Measurements from ENCODE around the gene NPL. TPM values are rescaled to one million over a fixed set of nuclear protein-coding genes. Genes with fewer than 3 reads are reported as not detected.

NPL gene
- total and polyA plus RNA-seq, 2 donors (not counting 3 experiments of a cell fraction or from before 2014, with no cell fraction given) = 0.14 to 0.75 TPM

DNA sequence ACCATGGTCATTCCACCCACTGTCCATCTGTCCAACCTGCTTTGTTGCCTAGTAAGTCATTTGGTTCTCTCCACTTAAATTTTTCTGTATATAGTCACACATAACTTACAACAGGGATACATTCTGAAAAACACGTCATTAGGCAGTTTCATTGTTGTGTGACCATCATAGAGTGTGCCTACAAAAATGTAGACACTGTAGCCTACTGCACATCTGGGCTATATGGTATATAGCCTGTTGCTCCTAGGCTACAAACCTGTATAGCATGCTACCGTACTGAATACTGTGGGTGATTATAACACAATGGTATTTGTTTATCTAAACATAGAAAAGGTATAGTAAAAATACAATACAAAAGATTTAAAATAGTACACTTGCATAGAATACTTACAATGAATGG lies 10.0 kb upstream of the NPL start:
- no peaks in the 10 kb centered on the region for H3K36me3 ChIP-seq (ENCODE audit: control insufficient read depth in 2 of 2, extremely low read depth in 1 of 2, insufficient read depth in 2 of 2, low read length in 2 of 2)
- H3K4me1 ChIP-seq (ENCODE audit: control insufficient read depth, extremely low read depth, insufficient read depth, low read length) = no peaks in the 10 kb centered on the region
- H4K20me1 ChIP-seq (replicated peaks; ENCODE audit: control insufficient read depth, extremely low read depth, insufficient read depth, low read length) = no peaks in the 10 kb centered on the region
- H2AFZ ChIP-seq (ENCODE audit: low read depth, low read length) = no peak overlapping the region
- DNase-seq (ENCODE audit: low read depth, low spot score) = no peak
- no peaks in the 10 kb centered on the region for H3K79me2 ChIP-seq (ENCODE audit: control insufficient read depth, insufficient read depth, low read length)
- H3K9me3 ChIP-seq (replicated peaks; ENCODE audit: control insufficient read depth, insufficient read depth, low read length) = no peaks in the 10 kb centered on the region
- H3K4me3 ChIP-seq (replicated peaks in 1 of 3; ENCODE audit: insufficient read depth in 1 of 3, low read depth in 1 of 3, low read length in 3 of 3) = no peak overlapping the region
- no TSS peak for BruUV-seq (replicated peaks)
- no peak overlapping the region for H3K27ac ChIP-seq (ENCODE audit: insufficient read depth, low read depth, low read length)
- H3K9me1 ChIP-seq (replicated peaks; ENCODE audit: control insufficient read depth, extremely low read depth, insufficient read depth, low read length) = no peaks in the 10 kb centered on the region
- peaks cover 6 to 16% of the 10 kb centered on the region in 2 experiments for H3K27me3 ChIP-seq (ENCODE audit: control insufficient read depth in 2 of 2, insufficient read depth in 2 of 2, low read length in 2 of 2)
- no peak overlapping the region for H3K9ac ChIP-seq (replicated peaks; ENCODE audit: extremely low read depth, insufficient read depth, low read length)
- dilution Hi-C loops (cut with MboI; ENCODE audit: extremely low pct_ligation_motif_present, low sequenced_read_pairs) = no loop called here
- no peak for FAIRE-seq
- TF ChIP-seq MYC (IDR thresholded peaks at IDR 0.05; ENCODE audit: low read depth, low read length) = no peak
- TF ChIP-seq, protein P1, sequence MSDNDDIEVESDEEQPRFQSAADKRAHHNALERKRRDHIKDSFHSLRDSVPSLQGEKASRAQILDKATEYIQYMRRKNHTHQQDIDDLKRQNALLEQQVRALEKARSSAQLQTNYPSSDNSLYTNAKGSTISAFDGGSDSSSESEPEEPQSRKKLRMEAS (IDR thresholded peaks at IDR 0.05; ENCODE audit: insufficient read depth, insufficient read length) = no peak
- TF ChIP-seq, protein P2, sequence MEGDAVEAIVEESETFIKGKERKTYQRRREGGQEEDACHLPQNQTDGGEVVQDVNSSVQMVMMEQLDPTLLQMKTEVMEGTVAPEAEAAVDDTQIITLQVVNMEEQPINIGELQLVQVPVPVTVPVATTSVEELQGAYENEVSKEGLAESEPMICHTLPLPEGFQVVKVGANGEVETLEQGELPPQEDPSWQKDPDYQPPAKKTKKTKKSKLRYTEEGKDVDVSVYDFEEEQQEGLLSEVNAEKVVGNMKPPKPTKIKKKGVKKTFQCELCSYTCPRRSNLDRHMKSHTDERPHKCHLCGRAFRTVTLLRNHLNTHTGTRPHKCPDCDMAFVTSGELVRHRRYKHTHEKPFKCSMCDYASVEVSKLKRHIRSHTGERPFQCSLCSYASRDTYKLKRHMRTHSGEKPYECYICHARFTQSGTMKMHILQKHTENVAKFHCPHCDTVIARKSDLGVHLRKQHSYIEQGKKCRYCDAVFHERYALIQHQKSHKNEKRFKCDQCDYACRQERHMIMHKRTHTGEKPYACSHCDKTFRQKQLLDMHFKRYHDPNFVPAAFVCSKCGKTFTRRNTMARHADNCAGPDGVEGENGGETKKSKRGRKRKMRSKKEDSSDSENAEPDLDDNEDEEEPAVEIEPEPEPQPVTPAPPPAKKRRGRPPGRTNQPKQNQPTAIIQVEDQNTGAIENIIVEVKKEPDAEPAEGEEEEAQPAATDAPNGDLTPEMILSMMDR (IDR thresholded peaks at IDR 0.05; ENCODE audit: extremely low read depth in 1 of 2, insufficient read depth in 1 of 2, low read depth in 1 of 2, low read length in 2 of 2) = no peak
- no peak for TF ChIP-seq POLR2AphosphoS5 (IDR thresholded peaks at IDR 0.05; ENCODE audit: insufficient read depth, low read depth, low read length)
- TF ChIP-seq JUN (IDR thresholded peaks at IDR 0.05; ENCODE audit: borderline replicate concordance, insufficient read depth, insufficient read length, low read depth) = no peak
- TF ChIP-seq EZH2 (IDR thresholded peaks at IDR 0.05; ENCODE audit: borderline replicate concordance, low read depth, low read length, severe bottlenecking) = no peak
- TF ChIP-seq FOS (IDR thresholded peaks at IDR 0.05; ENCODE audit: borderline replicate concordance, insufficient read depth, low read length) = no peak
- TF ChIP-seq GATA2 (IDR thresholded peaks at IDR 0.05; ENCODE audit: insufficient read depth, insufficient read length, low read depth, low read length) = no peak
- CTCF ChIA-PET = interaction anchor here (11.1 kb wide), 1 partner anchor 178 kb away, joined by 891 read pairs; the partner anchor contains the start of gene RGS16
- no peak overlapping the region for H3K4me2 ChIP-seq (ENCODE audit: insufficient read depth, low read length)
- intact Hi-C loops (cut with micrococcal nuclease) = no loop called here
- POLR2A ChIA-PET = no interaction called here
